Esophagus squamous epithelium (tissue), 5 donors: ENCODE measurements around the gene KIAA0232. TPM values are rescaled to one million over a fixed set of nuclear protein-coding genes. Genes with fewer than 3 reads are reported as not detected.
"Not testable (repeated sequence)": the region's sequence is repeated elsewhere in the genome, so short reads cannot be mapped to it uniquely, and the experiment has no call there.

Experiments
- DNase-seq: peaks from one replicate; lab custom pipeline; 2025; lab: John Stamatoyannopoulos, UW
- H3K27ac ChIP-seq, 4 donors: fragments of 200-600 bp; sonication (generic); one replicate each; pipeline ENCODE4 v1.5.1; 2016 to 2019; ENCODE audit warnings: mild to moderate bottlenecking in 1 of 4
- H3K27me3 ChIP-seq, 4 donors: fragments of 200-600 bp; sonication (generic); 1 replicate in 3 of 4; 2 replicates in 1 of 4; pipeline versions ENCODE4 v1.5.1 to v1.6.0; 2017 to 2021; ENCODE audit warnings: antibody characterized with exemption in 1 of 4
- H3K36me3 ChIP-seq, 3 donors: fragments of 200-600 bp; sonication (generic); one replicate each; pipeline ENCODE4 v1.5.1; 2016 to 2019
- H3K4me1 ChIP-seq, 3 donors: fragments of 200-600 bp; sonication (generic); one replicate each; pipeline ENCODE4 v1.5.1; 2017 to 2019
- H3K4me3 ChIP-seq, 4 donors: fragments of 200-600 bp; sonication (generic); 1 replicate in 3 of 4; 2 replicates in 1 of 4; pipeline ENCODE4 v1.5.1; 2016 to 2019; ENCODE audit warnings: mild to moderate bottlenecking in 2 of 4, moderate library complexity in 1 of 4
- H3K9me3 ChIP-seq, 3 donors: fragments of 200-600 bp; sonication (generic); one replicate each; pipeline ENCODE4 v1.5.1; 2016 to 2019
- POLR2A ChIP-seq, 4 donors: fragments of 450-650 bp; IDR thresholded peaks; one replicate each; pipeline ENCODE4 v1.6.1; 2017; ENCODE audit warnings: antibody characterized with exemption in 4 of 4, mild to moderate bottlenecking in 4 of 4, moderate library complexity in 3 of 4
- WGBS, 2 donors: methylation state at CpG; one replicate each; pipeline ENCODE4 v1.1.5; 2018; 5-methylcytosine and 5-hydroxymethylcytosine counted together
- intact Hi-C: fragments of 100-400 bp; cut with DNase I; formaldehyde crosslinking; loops from one replicate; pipeline ENCODE4 v1.15.0; 2022
- total RNA-seq, 4 donors: library from RNA; depleted of rRNA; stranded (reverse); fragments of >200 nt; gene quantifications; one replicate each; pipeline ENCODE4 v1.1.0, GENCODE V29; 2016
- TF ChIP-seq, protein P1 (sequence below), 6 experiments: fragments of 450-650 bp in 4 of 6; fragments of 200-600 bp in 2 of 6; sonication (generic) in 2 of 6; IDR thresholded peaks; one replicate each; pipeline ENCODE4 v1.5.1; 2016 to 2019; ENCODE audit warnings: antibody characterized with exemption in 6 of 6, mild to moderate bottlenecking in 4 of 6, moderate library complexity in 4 of 6
- donor health status: DM: yes; HTN: yes; CAD: no.

The KIAA0232 gene
- total RNA-seq, 4 donors from 2014 or later, result 19.4 to 46.8 (median 35.0) TPM

DNA sequence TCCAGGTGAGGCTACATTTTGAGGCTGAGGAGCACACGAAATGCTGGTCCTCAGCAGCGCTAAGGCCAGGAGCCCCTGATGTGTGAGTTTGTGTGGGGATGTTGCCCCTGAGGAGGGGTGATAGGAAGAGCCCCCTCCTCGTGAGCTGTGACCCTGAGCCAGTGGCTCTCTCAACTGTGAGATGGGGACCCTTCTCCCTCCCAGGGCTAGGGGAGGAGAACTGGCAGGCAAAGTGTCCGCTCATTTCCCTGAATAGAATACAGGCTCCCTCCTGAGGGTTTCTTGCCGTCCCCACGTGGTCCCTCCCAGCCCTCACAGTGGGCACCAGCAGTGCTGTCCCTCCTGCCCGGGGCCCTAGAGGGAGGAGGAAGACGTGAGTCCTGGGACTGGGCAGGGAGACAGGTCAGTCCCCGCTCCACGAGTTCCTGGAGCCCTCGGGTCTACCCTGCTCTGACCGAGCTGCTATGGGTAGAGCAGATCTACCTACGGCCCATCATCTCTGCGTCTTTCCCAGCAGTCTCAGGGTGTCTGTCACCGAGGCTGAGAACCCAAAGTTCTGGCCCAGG is 106.1 kb downstream of the KIAA0232 start:
- peak overlapping the region in 3 of 4 donors; percentile 10 to 22 (median 17) for H3K27ac ChIP-seq
- peaks cover 0 to 14% (median 0%) of the 10 kb centered on the region in 3 donors for H3K36me3 ChIP-seq
- intact Hi-C loops, result no loop called here
- 79 to 82% methylated on average over 6 to 7 of the region's 15 CpGs for WGBS, 2 donors
- no peak overlapping the region for H3K4me3 ChIP-seq
- TF ChIP-seq, protein P1, sequence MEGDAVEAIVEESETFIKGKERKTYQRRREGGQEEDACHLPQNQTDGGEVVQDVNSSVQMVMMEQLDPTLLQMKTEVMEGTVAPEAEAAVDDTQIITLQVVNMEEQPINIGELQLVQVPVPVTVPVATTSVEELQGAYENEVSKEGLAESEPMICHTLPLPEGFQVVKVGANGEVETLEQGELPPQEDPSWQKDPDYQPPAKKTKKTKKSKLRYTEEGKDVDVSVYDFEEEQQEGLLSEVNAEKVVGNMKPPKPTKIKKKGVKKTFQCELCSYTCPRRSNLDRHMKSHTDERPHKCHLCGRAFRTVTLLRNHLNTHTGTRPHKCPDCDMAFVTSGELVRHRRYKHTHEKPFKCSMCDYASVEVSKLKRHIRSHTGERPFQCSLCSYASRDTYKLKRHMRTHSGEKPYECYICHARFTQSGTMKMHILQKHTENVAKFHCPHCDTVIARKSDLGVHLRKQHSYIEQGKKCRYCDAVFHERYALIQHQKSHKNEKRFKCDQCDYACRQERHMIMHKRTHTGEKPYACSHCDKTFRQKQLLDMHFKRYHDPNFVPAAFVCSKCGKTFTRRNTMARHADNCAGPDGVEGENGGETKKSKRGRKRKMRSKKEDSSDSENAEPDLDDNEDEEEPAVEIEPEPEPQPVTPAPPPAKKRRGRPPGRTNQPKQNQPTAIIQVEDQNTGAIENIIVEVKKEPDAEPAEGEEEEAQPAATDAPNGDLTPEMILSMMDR (IDR thresholded peaks at IDR 0.05), result no peak
- TF ChIP-seq POLR2A (IDR thresholded peaks at IDR 0.05), result no peak
- no peaks in the 10 kb centered on the region for H3K27me3 ChIP-seq
- no peak for DNase-seq
- no peaks in the 10 kb centered on the region for H3K9me3 ChIP-seq
- peaks cover 13 to 39% (median 19%) of the 10 kb centered on the region in 3 donors for H3K4me1 ChIP-seq

DNA sequence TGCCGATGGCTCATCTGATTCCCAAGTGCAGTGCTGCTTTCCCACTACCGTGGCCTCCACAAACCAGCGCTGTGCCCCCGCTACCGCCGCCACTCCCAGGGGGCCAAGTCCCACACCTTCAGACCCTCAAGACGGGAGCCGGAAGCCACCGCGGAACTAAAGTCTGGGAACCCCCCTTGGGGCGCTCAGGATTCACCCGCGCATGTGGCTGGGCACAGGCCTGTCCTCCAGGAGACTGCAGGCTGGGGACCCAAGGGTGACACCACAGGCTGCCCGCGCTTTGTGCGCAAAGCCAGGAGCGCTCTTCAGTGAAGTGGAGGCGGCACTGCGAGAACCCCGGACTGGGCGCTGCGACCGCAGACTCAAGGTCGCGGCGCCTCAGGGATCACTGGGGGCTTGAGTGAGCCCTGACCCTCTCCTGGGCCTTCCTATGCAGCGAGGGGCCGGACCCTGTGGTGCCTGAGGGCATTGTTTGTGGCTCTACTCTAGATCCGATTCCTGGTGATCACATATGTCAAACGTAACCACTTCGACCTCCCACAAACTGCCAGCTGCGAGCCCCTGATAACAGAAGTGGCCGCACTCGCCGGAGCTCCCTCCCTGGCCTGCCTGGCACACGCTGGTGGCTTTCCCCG is 106.7 kb downstream of the KIAA0232 start:
- H3K4me1 ChIP-seq, result peaks cover 13 to 39% (median 19%) of the 10 kb centered on the region in 3 donors
- H3K9me3 ChIP-seq, result no peaks in the 10 kb centered on the region
- WGBS, 2 donors, result 91 to 99% methylated on average over 11 to 17 of the region's 37 CpGs
- peak overlapping the region in 2 of 4 donors; percentile 10 to 22 for H3K27ac ChIP-seq
- DNase-seq, result no peak
- H3K4me3 ChIP-seq, result no peak overlapping the region
- H3K27me3 ChIP-seq, result no peaks in the 10 kb centered on the region
- peaks cover 0 to 8% (median 0%) of the 10 kb centered on the region in 3 donors for H3K36me3 ChIP-seq
- intact Hi-C loops, result no loop called here
- TF ChIP-seq, protein P1 (IDR thresholded peaks at IDR 0.05), result no peak
- no peak for TF ChIP-seq POLR2A (IDR thresholded peaks at IDR 0.05)

DNA sequence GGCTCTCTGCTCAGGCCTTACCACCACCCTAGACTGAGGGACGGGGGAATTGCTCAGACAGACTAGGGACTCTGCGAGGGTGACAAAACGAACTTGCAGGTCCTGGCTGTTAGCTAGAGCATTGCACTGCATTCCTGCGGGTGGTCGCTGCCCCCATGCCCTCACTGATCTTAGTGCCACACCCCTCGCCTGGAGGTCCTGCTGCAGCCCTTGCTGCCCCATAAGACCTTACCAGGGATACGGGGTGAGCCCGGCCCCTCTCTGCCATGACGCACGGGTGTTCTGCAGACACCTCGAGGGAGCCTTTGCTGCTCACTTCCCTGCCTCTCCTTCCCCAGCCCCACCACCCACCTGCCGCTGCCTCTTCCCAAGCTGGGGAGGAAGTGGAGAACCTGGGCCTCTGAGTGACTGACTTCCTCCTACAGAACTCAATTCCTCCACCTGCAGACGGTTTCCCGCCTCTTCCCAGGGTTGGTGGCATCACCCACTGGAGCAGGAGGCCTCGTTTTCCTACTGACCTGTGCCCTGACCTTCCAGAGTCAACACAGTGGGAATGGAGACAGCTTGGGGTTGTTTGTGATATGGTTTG is 107.3 kb downstream of the KIAA0232 start:
- WGBS, 2 donors, result 89 to 93% methylated on average over 6 to 12 of the region's 15 CpGs
- DNase-seq, result no peak

DNA sequence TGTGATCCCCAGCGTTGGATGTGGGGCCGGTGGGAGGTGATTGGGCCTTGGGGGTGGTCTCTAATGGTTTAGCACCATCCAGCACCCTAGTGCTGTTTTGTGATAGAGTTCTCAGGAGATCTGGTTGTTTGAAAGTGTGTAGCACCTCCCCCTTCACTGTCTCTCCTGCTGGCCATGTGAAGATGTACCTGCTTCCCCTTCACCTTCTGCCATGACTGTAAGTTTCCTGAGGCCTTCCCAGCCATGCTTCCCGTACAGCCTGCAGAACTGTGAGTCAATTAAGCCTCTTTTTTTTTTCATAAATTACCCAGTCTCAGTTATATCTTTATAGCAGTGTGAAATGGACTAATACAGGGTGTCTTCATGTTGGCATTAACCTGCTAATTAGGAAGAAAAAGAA is 107.8 kb downstream of the KIAA0232 start:
- intact Hi-C loops, result no loop called here
- Histone ChIP-seq H3K9me3 (no peaks in the 10 kb centered on the region), H3K27me3 (no peaks in the 10 kb centered on the region), H3K36me3 (no peaks in the 10 kb centered on the region), H3K4me1 (peaks cover 13 to 39% (median 19%) of the 10 kb centered on the region in 3 donors), H3K4me3 (no peak overlapping the region), H3K27ac (peak overlapping the region in 1 of 4 donors; percentile 1)
- no peak for DNase-seq
- no peak for TF ChIP-seq POLR2A (IDR thresholded peaks at IDR 0.05)
- TF ChIP-seq, protein P1 (IDR thresholded peaks at IDR 0.05), result no peak
- WGBS, 2 donors, result 90 to 91% methylated on average over 3 of the region's 3 CpGs

More for the DNA sequence above, 107.3 kb downstream of the KIAA0232 start:
- Histone ChIP-seq H3K4me1 (peaks cover 13 to 39% (median 19%) of the 10 kb centered on the region in 3 donors), H3K9me3 (no peaks in the 10 kb centered on the region), H3K4me3 (no peak overlapping the region), H3K27me3 (no peaks in the 10 kb centered on the region), H3K27ac (peak overlapping the region in 1 of 4 donors; percentile 1), H3K36me3 (peaks cover 0 to 1% (median 0%) of the 10 kb centered on the region in 3 donors)
- intact Hi-C loops, result no loop called here
- no peak for TF ChIP-seq POLR2A (IDR thresholded peaks at IDR 0.05)
- TF ChIP-seq, protein P1 (IDR thresholded peaks at IDR 0.05), result no peak

DNA sequence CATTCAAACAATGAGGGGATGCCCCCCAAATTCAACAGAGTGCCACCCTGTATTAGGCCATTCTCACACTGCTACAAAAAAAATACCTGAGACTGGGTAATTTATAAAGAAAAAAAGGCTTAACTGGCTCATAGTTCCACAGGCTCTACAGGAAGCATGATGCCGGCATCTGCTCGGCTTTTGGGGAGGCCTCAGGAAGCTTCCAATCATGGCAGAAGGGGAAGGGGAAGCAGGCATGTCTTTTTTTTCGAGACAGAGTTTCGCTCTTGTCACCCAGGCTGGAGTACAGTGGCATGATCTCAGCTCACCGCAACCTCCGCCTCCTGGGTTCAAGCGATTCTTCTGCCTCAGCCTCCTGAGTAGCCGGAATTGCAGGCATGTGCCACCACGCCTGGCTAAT is 108.4 kb downstream of the KIAA0232 start:
- DNase-seq, H3K27me3 ChIP-seq, H3K9me3 ChIP-seq, H3K4me3 ChIP-seq, intact Hi-C loops, H3K36me3 ChIP-seq: not testable (repeated sequence)
- peaks cover 13 to 34% (median 18%) of the 10 kb centered on the region in 3 donors for H3K4me1 ChIP-seq
- peak overlapping the region in 2 of 4 donors; percentile 38 to 61 for H3K27ac ChIP-seq
- WGBS, 2 donors, result 84 to 98% methylated on average over 7 of the region's 9 CpGs
